ENCODE data around the gene SLC25A1. TPM values are rescaled to one million over a fixed set of nuclear protein-coding genes. Genes with fewer than 3 reads are reported as not detected.

SLC25A1 gene
- total RNA-seq, 8 experiments from 2014 or later = 42.8 to 72.6 (median 62.2) TPM

GRCh38 chr22:19137384-19138216 is 40.9 kb downstream of the SLC25A1 start:
- WGBS, 10 experiments = 80 to 100% (median 99%) methylated on average over 1 to 4 of the region's 11 CpGs; no CpG with 5 or more reads in 4 of the 10 experiments
- Histone ChIP-seq H3K4me3 (no peak overlapping the region), H3K4me1 (replicated peaks in 1 of 2) (no peaks in the 10 kb centered on the region), H3K27ac (no peak overlapping the region)
- in situ Hi-C loops (cut with MboI; ENCODE audit: low pct_unique_long_range_greater_than_20kb in 2 of 9, low sequenced_read_pairs in 9 of 9, unreplicated experiment in 9 of 9) = no loop called here
- ATAC-seq (replicated peaks in 6 of 8) = no peak

DNA sequence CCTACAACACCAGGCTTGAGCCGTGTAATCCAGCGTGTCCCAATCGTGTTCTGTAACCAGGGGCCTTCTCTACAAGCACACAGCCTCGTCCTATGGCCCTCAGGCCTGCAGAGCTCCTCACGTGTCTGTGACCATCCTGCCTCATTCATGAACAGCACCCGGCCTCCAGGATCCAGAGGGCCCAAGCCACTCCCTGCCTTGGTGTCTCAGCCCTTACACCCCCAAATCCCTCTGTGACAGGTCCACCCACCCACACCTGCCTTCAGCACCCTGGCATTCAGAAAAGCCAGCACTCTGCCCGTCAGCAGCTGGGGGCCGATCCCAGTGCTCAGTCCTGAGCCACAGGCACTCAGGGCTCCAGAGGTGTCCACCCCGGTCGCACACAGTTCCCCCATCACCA is 41.6 kb downstream of the SLC25A1 start:
- no peaks in the 10 kb centered on the region for H3K4me1 ChIP-seq (replicated peaks in 1 of 2)
- ATAC-seq (replicated peaks in 6 of 8) = no peak
- no peak overlapping the region for H3K27ac ChIP-seq
- in situ Hi-C loops (cut with MboI; ENCODE audit: low pct_unique_long_range_greater_than_20kb in 2 of 9, low sequenced_read_pairs in 9 of 9, unreplicated experiment in 9 of 9) = no loop called here
- WGBS, 10 experiments = 83 to 100% (median 95%) methylated on average over 2 to 8 of the region's 10 CpGs; no CpG with 5 or more reads in 7 of the 10 experiments
- no peak overlapping the region for H3K4me3 ChIP-seq

DNA sequence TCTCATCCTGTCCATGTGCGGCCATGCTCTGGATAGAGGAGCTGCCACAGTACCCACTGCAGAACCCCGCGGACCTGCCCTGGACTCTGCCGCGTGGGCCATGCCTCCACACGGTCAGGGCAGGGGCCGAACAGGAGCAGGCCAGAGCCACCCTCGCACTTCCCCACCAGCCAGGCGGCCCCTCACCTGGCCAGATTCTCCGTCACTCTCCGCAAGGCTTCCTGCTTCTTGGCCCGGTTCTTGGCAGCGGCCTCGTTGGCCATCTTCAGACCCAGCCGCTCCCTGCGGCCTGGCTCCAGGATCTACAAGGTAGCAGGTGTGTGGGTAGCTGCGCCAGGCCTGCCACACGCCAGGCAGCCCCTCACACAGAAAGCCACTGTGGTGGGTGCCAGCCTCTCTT is 43.7 kb downstream of the SLC25A1 start:
- 100% methylated on average over 2 of the region's 18 CpGs; no CpG with 5 or more reads in 9 of the 10 experiments for WGBS, 10 experiments
- no peaks in the 10 kb centered on the region for H3K4me1 ChIP-seq (replicated peaks in 1 of 2)
- in situ Hi-C loops (cut with MboI; ENCODE audit: low pct_unique_long_range_greater_than_20kb in 2 of 9, low sequenced_read_pairs in 9 of 9, unreplicated experiment in 9 of 9) = no loop called here
- peak overlapping the region in 1 of 2 donors; percentile 19 for H3K27ac ChIP-seq
- H3K4me3 ChIP-seq = no peak overlapping the region
- ATAC-seq (replicated peaks in 6 of 8) = peak in 3 of 8 experiments; percentile 8 to 15 (median 12)

- ATAC-seq (replicated peaks in 6 of 8) = peak in 4 of 8 experiments; percentile 11 to 33 (median 24)
- Histone ChIP-seq H3K4me1 (replicated peaks in 1 of 2) (no peaks in the 10 kb centered on the region), H3K4me3 (no peak overlapping the region), H3K27ac (peak overlapping the region in 1 of 2 donors; percentile 19)
- in situ Hi-C loops (cut with MboI; ENCODE audit: low pct_unique_long_range_greater_than_20kb in 2 of 9, low sequenced_read_pairs in 9 of 9, unreplicated experiment in 9 of 9) = no loop called here
- WGBS, 10 experiments = 60 to 100% (median 97%) methylated on average over 1 to 10 of the region's 21 CpGs; no CpG with 5 or more reads in 6 of the 10 experiments
Observed at GRCh38 chr22:19134176-19134831, 44.2 kb downstream of the SLC25A1 start.

DNA sequence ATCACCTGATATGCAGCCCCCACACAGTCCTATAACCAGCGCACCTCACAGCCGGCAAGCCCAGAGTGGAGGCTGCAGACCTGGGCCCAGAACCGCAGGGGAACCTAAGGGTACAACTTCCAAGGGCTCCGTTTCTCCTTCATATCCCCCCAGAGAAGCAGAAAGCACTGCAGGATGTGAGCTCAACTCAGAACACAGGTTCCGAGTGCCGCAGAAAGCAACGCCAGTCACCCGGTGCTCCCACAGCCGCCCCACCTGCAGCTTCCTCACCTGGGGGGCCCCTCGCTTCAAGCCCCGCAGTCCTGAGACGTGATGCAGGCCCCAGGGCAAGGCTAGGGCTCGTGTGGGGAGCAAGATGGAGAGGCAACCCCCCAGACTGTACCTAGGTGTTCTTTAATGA is 45.0 kb downstream of the SLC25A1 start:
- H3K27ac ChIP-seq = peak overlapping the region in 1 of 2 donors; percentile 6
- no peak overlapping the region for H3K4me3 ChIP-seq
- in situ Hi-C loops (cut with MboI; ENCODE audit: low pct_unique_long_range_greater_than_20kb in 2 of 9, low sequenced_read_pairs in 9 of 9, unreplicated experiment in 9 of 9) = no loop called here
- WGBS, 10 experiments = 63 to 100% (median 100%) methylated on average over 2 to 4 of the region's 13 CpGs; no CpG with 5 or more reads in 7 of the 10 experiments
- no peak for ATAC-seq (replicated peaks in 6 of 8)
- no peaks in the 10 kb centered on the region for H3K4me1 ChIP-seq (replicated peaks in 1 of 2)

GRCh38 chr22:19132693-19133400 is 45.7 kb downstream of the SLC25A1 start:
- 100% methylated on average over 1 of the region's 9 CpGs; no CpG with 5 or more reads in 9 of the 10 experiments for WGBS, 10 experiments
- in situ Hi-C loops (cut with MboI; ENCODE audit: low pct_unique_long_range_greater_than_20kb in 2 of 9, low sequenced_read_pairs in 9 of 9, unreplicated experiment in 9 of 9) = no loop called here
- Histone ChIP-seq H3K4me3 (no peak overlapping the region), H3K27ac (no peak overlapping the region), H3K4me1 (replicated peaks in 1 of 2) (no peaks in the 10 kb centered on the region)
- ATAC-seq (replicated peaks in 6 of 8) = peak in 4 of 8 experiments; percentile 8 to 23 (median 13)

- Histone ChIP-seq H3K4me3 (no peak overlapping the region), H3K4me1 (replicated peaks in 1 of 2) (no peaks in the 10 kb centered on the region), H3K27ac (peak overlapping the region in 1 of 2 donors; percentile 30)
- 80 to 93% (median 88%) methylated on average over 1 to 16 of the region's 20 CpGs; no CpG with 5 or more reads in 7 of the 10 experiments for WGBS, 10 experiments
- in situ Hi-C loops (cut with MboI; ENCODE audit: low pct_unique_long_range_greater_than_20kb in 2 of 9, low sequenced_read_pairs in 9 of 9, unreplicated experiment in 9 of 9) = no loop called here
- ATAC-seq (replicated peaks in 6 of 8) = peak in 1 of 8 experiments; percentile 6
Observed at GRCh38 chr22:19132153-19132552, 46.4 kb downstream of the SLC25A1 start.

- H3K4me3 ChIP-seq = no peak overlapping the region
- H3K27ac ChIP-seq = peak overlapping the region in 1 of 2 donors; percentile 30
- no peaks in the 10 kb centered on the region for H3K4me1 ChIP-seq (replicated peaks in 1 of 2)
- ATAC-seq (replicated peaks in 6 of 8) = no peak
- WGBS, 10 experiments = 80 to 100% (median 97%) methylated on average over 1 to 16 of the region's 19 CpGs; no CpG with 5 or more reads in 2 of the 10 experiments
- in situ Hi-C loops (cut with MboI; ENCODE audit: low pct_unique_long_range_greater_than_20kb in 2 of 9, low sequenced_read_pairs in 9 of 9, unreplicated experiment in 9 of 9) = no loop called here
Observed at GRCh38 chr22:19131685-19132015, 46.9 kb downstream of the SLC25A1 start.

GRCh38 chr22:19130959-19131684 is 47.4 kb downstream of the SLC25A1 start, which contains the start of gene TSSK2:
Gene TSSK2, plus strand, starts transcription at chr22:19131308. Its CDS starts 92 bp downstream, at chr22:19131400.
- ATAC-seq (replicated peaks in 6 of 8) = no peak
- Histone ChIP-seq H3K4me3 (no peak within 1 kb of the TSS), H3K27ac (peak within 1 kb of the TSS in 1 of 2 donors; percentile 30), H3K4me1 (replicated peaks in 1 of 2) (no peaks in the 10 kb centered on the region)
- in situ Hi-C loops (cut with MboI; ENCODE audit: low pct_unique_long_range_greater_than_20kb in 2 of 9, low sequenced_read_pairs in 9 of 9, unreplicated experiment in 9 of 9) = no loop called here
- WGBS, 10 experiments = 60 to 93% (median 86%) methylated on average over 2 to 8 of the region's 27 CpGs; no CpG with 5 or more reads in 4 of the 10 experiments

DNA sequence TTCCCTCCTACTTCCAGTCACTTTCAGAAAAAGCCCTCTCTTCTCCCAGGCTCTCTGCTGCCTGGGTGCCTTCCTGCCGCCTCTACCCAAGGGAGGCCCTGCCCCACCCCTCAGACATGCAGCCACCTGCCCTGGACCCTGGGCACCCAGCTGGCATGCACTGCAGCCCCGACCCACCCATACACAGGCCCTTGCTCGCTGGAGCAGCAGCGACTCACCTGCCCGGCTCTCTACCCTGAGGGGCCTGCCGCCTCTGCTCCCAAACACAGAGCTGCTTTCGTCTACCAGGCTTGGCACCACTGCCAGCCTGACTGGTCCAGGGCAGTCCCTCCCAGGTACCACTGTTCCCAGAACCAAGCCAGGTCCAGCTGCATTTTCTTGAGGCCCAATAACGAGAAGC is 48.7 kb downstream of the SLC25A1 start:
- 63 to 93% (median 71%) methylated on average over 1 to 7 of the region's 8 CpGs; no CpG with 5 or more reads in 5 of the 10 experiments for WGBS, 10 experiments
- in situ Hi-C loops (cut with MboI; ENCODE audit: low pct_unique_long_range_greater_than_20kb in 2 of 9, low sequenced_read_pairs in 9 of 9, unreplicated experiment in 9 of 9) = no loop called here
- H3K27ac ChIP-seq = no peak overlapping the region
- no peaks in the 10 kb centered on the region for H3K4me1 ChIP-seq (replicated peaks in 1 of 2)
- ATAC-seq (replicated peaks in 6 of 8) = no peak
- H3K4me3 ChIP-seq = no peak overlapping the region

DNA sequence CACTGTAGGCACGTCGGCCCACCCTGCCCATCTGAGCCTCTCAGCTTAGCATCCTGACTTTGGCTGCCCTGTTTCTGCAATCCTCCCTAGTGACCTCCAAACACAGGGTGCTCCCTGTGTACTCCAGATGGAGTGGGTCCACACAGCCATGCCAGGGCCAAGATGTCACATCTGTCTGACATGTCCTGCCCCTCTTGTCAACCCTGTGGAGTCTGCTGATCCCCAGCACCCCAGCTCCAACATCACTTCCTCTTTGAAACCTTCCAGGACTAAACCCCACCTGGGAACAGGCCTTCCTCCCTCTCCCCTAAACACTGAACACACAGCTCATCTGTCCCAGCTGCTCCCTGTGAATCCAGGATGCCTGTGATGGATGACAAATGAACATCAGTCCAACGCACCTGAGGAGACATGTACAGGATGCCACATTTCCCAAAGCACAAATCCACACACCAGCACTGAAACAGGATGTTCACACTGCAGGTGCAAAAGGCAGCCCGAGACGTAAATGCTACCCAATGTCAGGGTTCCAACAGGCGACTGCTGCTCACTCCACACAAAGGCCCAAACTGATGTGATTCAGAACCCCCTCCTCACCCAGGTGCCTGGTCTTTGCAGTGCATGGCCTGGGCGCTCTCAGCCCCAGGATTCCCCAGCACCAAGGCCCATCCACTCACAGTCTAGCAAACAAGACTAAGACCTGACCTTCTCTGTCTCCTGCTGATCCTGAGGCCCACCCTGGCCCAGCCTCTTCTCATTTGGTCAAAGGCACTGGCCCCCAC is 49.4 kb downstream of the SLC25A1 start:
- no peak for ATAC-seq (replicated peaks in 6 of 8)
- in situ Hi-C loops (cut with MboI; ENCODE audit: low pct_unique_long_range_greater_than_20kb in 2 of 9, low sequenced_read_pairs in 9 of 9, unreplicated experiment in 9 of 9) = no loop called here
- 40 to 100% (median 75%) methylated on average over 1 to 4 of the region's 7 CpGs; no CpG with 5 or more reads in 3 of the 10 experiments for WGBS, 10 experiments
- no peak overlapping the region for H3K27ac ChIP-seq
- no peaks in the 10 kb centered on the region for H3K4me1 ChIP-seq (replicated peaks in 1 of 2)
- no peak overlapping the region for H3K4me3 ChIP-seq

DNA sequence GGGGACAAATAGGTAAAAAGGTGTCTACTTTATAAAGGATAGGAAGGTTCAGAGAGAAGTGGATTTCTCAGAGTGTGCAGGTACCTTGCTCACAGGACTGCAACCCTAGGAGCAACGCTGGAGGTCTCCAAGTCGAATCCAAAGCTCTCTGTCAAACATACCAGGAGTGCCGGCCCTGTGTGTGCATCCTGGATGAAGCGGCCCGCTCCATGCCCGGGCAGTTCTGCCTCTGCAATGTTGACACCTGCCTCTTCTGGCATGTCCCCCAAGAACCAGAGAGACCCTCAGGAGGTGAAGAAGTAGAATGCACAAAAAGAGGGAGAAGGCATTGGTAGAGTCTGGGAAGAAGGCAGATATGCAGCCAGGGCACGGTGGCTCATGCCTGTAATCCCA is 50.5 kb downstream of the SLC25A1 start:
- ATAC-seq (replicated peaks in 6 of 8) = no peak
- Histone ChIP-seq H3K4me3 (no peak overlapping the region), H3K4me1 (replicated peaks in 1 of 2) (peaks cover 0 to 3% of the 10 kb centered on the region in 2 donors), H3K27ac (no peak overlapping the region)
- 74 to 87% (median 83%) methylated on average over 3 to 6 of the region's 7 CpGs; no CpG with 5 or more reads in 6 of the 10 experiments for WGBS, 10 experiments
- in situ Hi-C loops (cut with MboI; ENCODE audit: low pct_unique_long_range_greater_than_20kb in 2 of 9, low sequenced_read_pairs in 9 of 9, unreplicated experiment in 9 of 9) = no loop called here

Measured in motor neuron (in vitro differentiated cells).